ENCODE measurements around the gene RENBP. TPM values are rescaled to one million over a fixed set of nuclear protein-coding genes. Genes with fewer than 3 reads are reported as not detected.

RENBP gene
- total and polyA plus RNA-seq, 2 of the 13 experiments (the other 11 are each of a cell fraction or from before 2014, with no cell fraction given), result 1.4 to 2.6 TPM

DNA sequence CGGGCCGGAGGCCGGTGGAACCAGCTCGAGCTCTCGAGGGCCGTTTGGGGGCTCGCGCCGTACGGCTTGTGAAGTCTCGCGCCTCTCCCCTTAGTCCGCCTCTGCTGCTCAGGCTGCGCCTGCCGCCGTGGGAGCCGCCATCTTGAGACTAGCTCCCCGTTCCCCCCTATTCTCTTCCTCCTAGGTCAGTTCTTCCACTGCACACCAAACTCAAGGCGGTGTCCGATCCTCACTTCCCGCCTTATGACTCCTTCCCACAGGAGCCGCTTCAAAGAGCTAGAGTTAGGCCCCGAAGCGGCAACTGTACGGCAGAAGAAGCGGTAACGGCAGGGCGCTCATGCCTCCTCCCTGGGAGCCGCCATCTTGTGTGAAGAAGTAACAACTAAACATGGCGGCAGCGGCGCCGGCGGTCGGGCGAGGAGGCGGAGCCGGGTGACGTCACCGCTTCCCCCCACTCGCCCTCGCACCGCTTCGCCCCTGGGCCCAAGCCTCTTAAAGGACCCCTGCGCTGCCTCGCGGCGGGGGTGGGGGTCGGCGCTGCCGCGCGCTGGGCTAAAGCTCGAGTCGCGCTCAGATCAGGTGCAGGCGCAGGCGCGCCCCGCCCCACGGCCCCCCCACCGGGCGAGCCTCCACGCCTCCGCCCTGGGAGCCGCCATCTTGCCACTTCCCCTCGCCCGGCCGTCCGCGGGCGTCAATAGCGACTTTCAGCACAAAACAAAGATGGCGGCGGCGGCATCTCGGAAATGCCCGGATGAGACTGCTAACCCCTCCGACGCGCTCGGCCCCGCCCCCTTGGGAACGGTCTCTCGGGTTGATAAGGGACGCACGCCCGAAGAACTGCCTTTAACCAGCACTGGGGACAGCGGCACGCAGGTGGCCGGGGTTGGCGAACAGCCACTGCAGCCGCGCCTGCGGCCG, 27.3 kb upstream of the RENBP start, which contains the start of gene HCFC1 (continued):
- TF ChIP-seq, protein P1, sequence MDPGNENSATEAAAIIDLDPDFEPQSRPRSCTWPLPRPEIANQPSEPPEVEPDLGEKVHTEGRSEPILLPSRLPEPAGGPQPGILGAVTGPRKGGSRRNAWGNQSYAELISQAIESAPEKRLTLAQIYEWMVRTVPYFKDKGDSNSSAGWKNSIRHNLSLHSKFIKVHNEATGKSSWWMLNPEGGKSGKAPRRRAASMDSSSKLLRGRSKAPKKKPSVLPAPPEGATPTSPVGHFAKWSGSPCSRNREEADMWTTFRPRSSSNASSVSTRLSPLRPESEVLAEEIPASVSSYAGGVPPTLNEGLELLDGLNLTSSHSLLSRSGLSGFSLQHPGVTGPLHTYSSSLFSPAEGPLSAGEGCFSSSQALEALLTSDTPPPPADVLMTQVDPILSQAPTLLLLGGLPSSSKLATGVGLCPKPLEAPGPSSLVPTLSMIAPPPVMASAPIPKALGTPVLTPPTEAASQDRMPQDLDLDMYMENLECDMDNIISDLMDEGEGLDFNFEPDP (CRISPR knock-in tag; conservative IDR thresholded peaks at IDR 0.05), result no peak
- TF ChIP-seq ZNF34 (CRISPR knock-in tag; IDR thresholded peaks at IDR 0.05; ENCODE audit: borderline replicate concordance), result no peak
- TF ChIP-seq, protein P2, sequence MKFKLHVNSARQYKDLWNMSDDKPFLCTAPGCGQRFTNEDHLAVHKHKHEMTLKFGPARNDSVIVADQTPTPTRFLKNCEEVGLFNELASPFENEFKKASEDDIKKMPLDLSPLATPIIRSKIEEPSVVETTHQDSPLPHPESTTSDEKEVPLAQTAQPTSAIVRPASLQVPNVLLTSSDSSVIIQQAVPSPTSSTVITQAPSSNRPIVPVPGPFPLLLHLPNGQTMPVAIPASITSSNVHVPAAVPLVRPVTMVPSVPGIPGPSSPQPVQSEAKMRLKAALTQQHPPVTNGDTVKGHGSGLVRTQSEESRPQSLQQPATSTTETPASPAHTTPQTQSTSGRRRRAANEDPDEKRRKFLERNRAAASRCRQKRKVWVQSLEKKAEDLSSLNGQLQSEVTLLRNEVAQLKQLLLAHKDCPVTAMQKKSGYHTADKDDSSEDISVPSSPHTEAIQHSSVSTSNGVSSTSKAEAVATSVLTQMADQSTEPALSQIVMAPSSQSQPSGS (CRISPR knock-in tag; IDR thresholded peaks at IDR 0.05), result peak; percentile 32; the same call in 1 of the 2 replicates
- TF ChIP-seq, protein P3, sequence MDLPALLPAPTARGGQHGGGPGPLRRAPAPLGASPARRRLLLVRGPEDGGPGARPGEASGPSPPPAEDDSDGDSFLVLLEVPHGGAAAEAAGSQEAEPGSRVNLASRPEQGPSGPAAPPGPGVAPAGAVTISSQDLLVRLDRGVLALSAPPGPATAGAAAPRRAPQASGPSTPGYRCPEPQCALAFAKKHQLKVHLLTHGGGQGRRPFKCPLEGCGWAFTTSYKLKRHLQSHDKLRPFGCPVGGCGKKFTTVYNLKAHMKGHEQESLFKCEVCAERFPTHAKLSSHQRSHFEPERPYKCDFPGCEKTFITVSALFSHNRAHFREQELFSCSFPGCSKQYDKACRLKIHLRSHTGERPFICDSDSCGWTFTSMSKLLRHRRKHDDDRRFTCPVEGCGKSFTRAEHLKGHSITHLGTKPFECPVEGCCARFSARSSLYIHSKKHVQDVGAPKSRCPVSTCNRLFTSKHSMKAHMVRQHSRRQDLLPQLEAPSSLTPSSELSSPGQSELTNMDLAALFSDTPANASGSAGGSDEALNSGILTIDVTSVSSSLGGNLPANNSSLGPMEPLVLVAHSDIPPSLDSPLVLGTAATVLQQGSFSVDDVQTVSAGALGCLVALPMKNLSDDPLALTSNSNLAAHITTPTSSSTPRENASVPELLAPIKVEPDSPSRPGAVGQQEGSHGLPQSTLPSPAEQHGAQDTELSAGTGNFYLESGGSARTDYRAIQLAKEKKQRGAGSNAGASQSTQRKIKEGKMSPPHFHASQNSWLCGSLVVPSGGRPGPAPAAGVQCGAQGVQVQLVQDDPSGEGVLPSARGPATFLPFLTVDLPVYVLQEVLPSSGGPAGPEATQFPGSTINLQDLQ (CRISPR knock-in tag; IDR thresholded peaks at IDR 0.05), result 0 out of 2 replicates have a peak, but pooled peaks have one; percentile 71
- no peak for TF ChIP-seq SMAD1 (CRISPR knock-in tag; IDR thresholded peaks at IDR 0.05; ENCODE audit: borderline replicate concordance, low read depth)
- TF ChIP-seq MTF2 (CRISPR knock-in tag; IDR thresholded peaks at IDR 0.05; ENCODE audit: borderline replicate concordance), result no peak
- TF ChIP-seq HOXA9 (CRISPR knock-in tag; IDR thresholded peaks at IDR 0.05; ENCODE audit: borderline replicate concordance), result no peak
- TF ChIP-seq, protein P4, sequence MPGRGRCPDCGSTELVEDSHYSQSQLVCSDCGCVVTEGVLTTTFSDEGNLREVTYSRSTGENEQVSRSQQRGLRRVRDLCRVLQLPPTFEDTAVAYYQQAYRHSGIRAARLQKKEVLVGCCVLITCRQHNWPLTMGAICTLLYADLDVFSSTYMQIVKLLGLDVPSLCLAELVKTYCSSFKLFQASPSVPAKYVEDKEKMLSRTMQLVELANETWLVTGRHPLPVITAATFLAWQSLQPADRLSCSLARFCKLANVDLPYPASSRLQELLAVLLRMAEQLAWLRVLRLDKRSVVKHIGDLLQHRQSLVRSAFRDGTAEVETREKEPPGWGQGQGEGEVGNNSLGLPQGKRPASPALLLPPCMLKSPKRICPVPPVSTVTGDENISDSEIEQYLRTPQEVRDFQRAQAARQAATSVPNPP (CRISPR knock-in tag; IDR thresholded peaks at IDR 0.05), result 0 out of 2 replicates have a peak, but pooled peaks have one; percentile 69
- no peak for TF ChIP-seq MEIS2 (CRISPR knock-in tag; IDR thresholded peaks at IDR 0.05)
- TF ChIP-seq ZNF382 (CRISPR knock-in tag; IDR thresholded peaks at IDR 0.05; ENCODE audit: borderline replicate concordance), result no peak
- TF ChIP-seq NCOR1 (IDR thresholded peaks at IDR 0.05; ENCODE audit: borderline replicate concordance, low read length), result no peak
- TF ChIP-seq ASH2L (IDR thresholded peaks at IDR 0.05; ENCODE audit: insufficient read length, low read depth, low read length), result no peak
- TF ChIP-seq MBD4 (IDR thresholded peaks at IDR 0.05; ENCODE audit: borderline replicate concordance, low read length), result no peak
- TF ChIP-seq ZSCAN20 (CRISPR knock-in tag; IDR thresholded peaks at IDR 0.05; ENCODE audit: borderline replicate concordance), result no peak
- no peak for TF ChIP-seq HDAC2 (CRISPR knock-in tag; IDR thresholded peaks at IDR 0.05)
- TF ChIP-seq, protein P5, sequence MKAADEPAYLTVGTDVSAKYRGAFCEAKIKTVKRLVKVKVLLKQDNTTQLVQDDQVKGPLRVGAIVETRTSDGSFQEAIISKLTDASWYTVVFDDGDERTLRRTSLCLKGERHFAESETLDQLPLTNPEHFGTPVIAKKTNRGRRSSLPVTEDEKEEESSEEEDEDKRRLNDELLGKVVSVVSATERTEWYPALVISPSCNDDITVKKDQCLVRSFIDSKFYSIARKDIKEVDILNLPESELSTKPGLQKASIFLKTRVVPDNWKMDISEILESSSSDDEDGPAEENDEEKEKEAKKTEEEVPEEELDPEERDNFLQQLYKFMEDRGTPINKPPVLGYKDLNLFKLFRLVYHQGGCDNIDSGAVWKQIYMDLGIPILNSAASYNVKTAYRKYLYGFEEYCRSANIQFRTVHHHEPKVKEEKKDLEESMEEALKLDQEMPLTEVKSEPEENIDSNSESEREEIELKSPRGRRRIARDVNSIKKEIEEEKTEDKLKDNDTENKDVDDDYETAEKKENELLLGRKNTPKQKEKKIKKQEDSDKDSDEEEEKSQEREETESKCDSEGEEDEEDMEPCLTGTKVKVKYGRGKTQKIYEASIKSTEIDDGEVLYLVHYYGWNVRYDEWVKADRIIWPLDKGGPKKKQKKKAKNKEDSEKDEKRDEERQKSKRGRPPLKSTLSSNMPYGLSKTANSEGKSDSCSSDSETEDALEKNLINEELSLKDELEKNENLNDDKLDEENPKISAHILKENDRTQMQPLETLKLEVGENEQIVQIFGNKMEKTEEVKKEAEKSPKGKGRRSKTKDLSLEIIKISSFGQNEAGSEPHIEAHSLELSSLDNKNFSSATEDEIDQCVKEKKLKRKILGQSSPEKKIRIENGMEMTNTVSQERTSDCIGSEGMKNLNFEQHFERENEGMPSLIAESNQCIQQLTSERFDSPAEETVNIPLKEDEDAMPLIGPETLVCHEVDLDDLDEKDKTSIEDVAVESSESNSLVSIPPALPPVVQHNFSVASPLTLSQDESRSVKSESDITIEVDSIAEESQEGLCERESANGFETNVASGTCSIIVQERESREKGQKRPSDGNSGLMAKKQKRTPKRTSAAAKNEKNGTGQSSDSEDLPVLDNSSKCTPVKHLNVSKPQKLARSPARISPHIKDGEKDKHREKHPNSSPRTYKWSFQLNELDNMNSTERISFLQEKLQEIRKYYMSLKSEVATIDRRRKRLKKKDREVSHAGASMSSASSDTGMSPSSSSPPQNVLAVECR (CRISPR knock-in tag; IDR thresholded peaks at IDR 0.05; ENCODE audit: borderline replicate concordance), result peak; percentile 52; the same call in 1 of the 2 replicates

Measured in HepG2 (cell line).